HG02798 (cell line): ENCODE measurements around the gene TRIP6.
"Not testable (repeated sequence)": the region's sequence is repeated elsewhere in the genome, so short reads cannot be mapped to it uniquely, and the experiment has no call there.

Experiments used
- ATAC-seq: cut with Tn5 transposase; IDR thresholded peaks from one replicate; pipeline ENCODE4 v1.9.1; 2021; ENCODE audit warnings: mild to moderate bottlenecking; ENCODE audit not compliant: unreplicated experiment, poor library complexity

Gene TRIP6

GRCh38 chr7:100902638-100903037, 35.5 kb downstream of the TRIP6 start:
- no peak for ATAC-seq

GRCh38 chr7:100908512-100908911, 41.3 kb downstream of the TRIP6 start:
- no peak for ATAC-seq

GRCh38 chr7:100910443-100910842, 43.3 kb downstream of the TRIP6 start:
- not testable (repeated sequence) for ATAC-seq

GRCh38 chr7:100911484-100911883, 44.3 kb downstream of the TRIP6 start:
- no peak for ATAC-seq

- no peak for ATAC-seq
Measured at GRCh38 chr7:100914208-100914878, 47.2 kb downstream of the TRIP6 start.

- no peak for ATAC-seq
Measured at GRCh38 chr7:100914879-100915447, 47.8 kb downstream of the TRIP6 start.

GRCh38 chr7:100919335-100919734, 52.1 kb downstream of the TRIP6 start:
- ATAC-seq, result not testable (repeated sequence)

- ATAC-seq, result not testable (repeated sequence)
Measured at GRCh38 chr7:100919779-100920437, 52.7 kb downstream of the TRIP6 start.

GRCh38 chr7:100921039-100921438, 53.9 kb downstream of the TRIP6 start:
- ATAC-seq, result no peak
